ENCODE results near the gene C19orf25.

The C19orf25 gene

DNA sequence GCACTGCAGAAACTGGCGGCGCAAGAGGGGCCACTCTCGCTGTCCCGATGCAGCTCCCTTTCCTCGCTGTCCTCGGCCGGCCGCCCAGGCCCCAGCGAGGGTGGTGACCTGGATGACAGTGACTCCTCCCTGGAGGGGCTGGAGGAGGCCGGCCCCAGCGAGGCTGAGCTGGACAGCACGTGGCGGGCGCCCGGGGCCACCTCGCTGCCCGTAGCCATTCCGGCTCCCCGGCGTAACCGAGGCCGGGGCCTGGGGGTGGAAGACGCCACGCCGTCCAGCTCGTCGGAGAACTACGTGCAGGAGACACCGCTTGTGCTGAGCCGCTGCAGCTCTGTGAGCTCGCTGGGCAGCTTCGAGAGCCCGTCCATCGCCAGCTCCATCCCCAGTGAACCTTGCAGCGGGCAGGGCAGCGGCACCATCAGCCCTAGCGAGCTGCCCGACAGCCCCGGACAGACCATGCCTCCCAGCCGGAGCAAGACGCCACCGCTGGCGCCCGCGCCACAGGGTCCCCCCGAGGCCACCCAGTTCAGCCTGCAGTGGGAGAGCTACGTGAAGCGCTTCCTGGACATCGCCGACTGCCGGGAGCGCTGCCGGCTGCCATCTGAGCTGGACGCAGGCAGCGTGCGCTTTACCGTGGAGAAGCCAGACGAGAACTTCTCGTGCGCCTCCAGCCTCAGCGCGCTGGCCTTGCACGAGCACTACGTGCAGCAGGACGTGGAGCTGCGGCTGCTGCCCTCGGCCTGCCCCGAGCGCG, 12.4 kb downstream of the C19orf25 start:
- no peak for DNase-seq (ENCODE audit: low read depth, low spot score)

DNA sequence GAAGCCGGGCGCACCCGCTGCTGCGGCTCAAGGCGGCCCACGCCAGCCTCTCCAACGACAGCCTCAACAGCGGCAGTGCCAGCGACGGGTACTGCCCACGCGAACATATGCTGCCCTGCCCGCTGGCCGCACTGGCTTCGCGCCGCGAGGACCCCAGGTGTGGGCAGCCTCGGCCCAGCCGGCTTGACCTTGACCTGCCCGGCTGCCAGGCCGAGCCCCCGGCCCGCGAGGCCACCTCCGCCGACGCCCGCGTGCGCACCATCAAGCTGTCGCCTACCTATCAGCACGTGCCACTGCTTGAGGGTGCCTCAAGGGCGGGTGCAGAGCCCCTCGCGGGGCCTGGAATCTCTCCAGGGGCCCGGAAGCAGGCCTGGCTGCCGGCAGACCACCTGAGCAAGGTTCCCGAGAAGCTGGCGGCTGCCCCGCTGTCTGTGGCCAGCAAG, 13.0 kb downstream of the C19orf25 start:
- no peak for DNase-seq (ENCODE audit: low read depth, low spot score)

DNA sequence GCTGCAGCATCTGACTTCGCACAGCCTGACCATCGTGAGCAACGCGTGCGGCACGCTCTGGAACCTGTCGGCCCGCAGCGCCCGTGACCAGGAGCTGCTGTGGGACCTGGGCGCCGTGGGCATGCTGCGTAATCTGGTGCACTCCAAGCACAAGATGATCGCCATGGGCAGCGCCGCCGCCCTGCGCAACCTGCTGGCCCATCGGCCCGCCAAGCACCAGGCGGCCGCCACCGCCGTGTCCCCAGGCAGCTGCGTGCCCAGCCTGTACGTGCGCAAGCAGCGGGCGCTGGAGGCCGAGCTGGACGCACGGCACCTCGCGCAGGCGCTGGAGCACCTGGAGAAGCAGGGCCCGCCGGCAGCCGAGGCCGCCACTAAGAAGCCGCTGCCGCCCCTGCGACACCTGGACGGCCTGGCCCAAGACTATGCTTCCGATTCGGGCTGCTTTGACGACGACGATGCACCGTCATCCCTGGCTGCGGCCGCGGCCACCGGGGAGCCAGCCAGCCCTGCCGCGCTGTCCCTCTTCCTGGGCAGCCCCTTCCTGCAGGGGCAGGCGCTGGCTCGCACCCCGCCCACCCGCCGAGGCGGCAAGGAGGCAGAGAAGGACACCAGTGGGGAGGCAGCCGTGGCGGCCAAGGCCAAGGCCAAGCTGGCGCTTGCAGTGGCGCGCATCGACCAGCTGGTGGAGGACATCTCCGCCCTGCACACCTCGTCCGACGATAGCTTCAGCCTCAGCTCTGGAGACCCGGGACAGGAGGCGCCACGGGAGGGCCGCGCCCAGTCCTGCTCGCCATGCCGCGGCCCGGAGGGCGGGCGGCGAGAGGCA, 13.6 kb downstream of the C19orf25 start:
- DNase-seq (ENCODE audit: low read depth, low spot score) = no peak

DNA sequence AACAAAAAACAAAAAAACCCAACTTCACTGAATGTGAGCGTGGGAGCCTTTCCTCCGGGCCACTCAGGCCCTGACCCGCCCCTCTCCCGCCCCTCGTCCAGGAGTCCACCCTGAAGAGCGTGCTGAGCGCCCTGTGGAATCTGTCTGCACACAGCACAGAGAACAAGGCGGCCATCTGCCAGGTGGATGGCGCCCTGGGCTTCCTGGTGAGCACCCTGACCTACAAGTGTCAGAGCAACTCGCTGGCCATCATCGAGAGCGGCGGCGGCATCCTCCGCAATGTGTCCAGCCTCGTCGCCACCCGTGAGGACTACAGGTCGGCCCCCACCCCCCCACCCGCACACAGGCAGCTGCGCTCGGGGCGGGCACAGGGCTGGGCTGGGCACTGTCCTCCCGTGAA, 17.2 kb downstream of the C19orf25 start:
- no peak for DNase-seq (ENCODE audit: low read depth, low spot score)

DNA sequence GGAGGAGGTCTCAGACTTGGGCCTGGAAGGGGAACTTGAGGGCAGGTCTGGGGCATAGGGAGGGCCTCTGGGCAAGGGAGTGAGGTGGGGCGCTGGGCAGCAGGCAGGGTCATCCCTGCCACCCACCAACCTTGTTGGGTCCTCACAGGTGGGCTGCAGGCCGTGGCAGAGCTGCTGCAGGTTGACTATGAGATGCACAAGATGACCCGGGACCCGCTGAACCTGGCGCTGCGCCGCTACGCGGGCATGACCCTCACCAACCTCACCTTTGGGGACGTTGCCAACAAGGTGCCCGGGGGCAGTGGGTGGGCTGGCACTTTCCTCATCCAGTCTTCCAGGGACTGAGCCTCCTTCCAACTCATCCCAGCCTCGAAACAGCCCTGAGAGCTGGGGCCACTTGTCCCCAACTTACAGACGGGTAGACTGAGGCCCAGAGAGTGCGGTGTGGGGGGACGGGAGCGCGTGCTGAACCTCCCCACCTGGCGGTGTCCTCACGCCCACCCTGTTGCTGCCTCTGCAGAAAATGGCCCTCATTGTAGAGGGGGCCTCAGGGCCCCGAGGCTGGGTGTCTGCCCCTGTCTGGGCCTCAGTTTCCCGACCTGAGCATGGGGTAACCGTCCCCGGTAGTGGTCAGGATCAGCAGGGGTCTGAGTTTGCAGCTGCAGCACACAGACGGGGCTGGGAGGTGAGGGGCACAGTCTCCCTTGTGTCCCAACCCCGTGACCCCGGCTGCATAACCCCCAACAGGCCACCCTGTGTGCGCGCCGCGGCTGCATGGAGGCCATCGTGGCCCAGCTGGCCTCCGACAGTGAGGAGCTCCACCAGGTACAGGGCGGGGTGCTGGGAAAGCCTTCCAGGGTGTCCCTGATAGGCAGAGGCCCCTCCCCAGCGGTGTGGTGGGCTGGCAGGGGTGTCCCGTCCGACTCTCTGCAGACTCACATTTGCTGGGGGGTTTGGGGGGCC, 18.7 kb downstream of the C19orf25 start:
- no peak for DNase-seq (ENCODE audit: low read depth, low spot score)

DNA sequence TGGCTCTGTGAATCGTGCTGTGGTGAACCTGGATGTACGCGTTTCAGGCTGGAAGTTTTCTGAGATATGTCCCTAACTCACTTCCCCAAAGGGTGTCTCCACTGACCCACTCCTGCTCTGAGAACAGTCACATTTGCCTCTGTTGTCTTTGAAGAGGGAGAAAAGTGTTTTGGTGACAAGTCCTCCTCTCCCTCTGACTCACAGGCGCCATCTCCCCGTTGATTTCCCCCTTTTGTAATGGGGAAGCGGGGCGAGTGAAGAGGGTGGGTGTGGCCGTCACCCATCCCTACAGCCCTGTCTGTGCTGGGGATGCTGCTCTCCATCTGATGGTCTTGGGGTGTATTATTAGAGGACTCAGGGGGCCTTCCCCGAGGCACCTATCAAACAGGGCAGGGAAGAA, 19.5 kb downstream of the C19orf25 start:
- no peak for DNase-seq (ENCODE audit: low read depth, low spot score)

DNA sequence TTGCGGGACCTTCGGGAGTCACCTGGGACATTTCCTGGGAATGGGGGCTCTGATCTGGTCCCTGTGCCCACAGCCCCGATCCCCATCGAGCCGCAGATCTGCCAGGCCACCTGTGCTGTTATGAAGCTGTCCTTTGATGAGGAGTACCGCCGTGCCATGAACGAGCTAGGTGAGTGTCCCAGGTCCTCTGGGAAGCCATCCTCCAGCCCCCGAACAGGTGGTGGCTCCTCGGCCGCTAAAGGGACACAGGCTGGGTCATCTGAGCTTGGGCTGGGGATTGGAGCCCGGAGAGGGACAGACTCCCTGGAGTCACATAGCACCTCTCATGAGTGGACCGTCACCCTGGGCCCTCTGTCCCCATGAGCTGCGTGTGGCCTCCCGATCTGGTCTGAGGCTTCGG, 21.1 kb downstream of the C19orf25 start:
- DNase-seq (ENCODE audit: low read depth, low spot score) = no peak

DNA sequence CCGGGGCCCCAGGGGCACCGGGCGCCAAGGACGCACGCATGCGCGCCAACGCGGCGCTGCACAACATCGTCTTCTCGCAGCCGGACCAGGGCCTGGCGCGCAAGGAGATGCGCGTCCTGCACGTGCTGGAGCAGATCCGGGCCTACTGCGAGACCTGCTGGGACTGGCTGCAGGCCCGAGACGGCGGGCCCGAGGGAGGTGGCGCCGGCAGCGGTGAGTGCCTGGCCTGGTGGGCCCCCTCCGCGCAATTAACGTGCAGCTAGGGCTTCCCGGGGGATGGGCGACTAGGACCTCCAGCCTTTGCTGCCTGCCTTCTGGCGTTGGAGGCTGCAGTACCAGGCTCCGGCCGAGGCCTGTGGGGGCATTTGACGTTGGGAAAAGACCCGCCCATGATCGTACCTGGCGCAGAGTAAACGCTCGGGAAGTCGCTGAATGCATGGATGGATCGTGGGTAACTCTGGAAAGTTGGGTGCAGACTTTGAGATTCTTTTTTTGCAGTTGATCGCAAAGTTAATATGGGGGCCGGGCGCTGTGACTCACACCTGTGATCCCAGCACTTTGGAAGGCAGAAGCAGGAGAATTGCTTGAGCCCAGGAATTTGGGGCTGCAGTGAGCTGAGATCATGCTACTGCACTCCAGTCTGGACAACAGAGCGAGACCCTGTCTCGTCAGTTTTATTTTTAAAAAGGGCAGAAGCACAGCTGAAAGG, 21.8 kb downstream of the C19orf25 start:
- DNase-seq (ENCODE audit: low read depth, low spot score) = no peak

DNA sequence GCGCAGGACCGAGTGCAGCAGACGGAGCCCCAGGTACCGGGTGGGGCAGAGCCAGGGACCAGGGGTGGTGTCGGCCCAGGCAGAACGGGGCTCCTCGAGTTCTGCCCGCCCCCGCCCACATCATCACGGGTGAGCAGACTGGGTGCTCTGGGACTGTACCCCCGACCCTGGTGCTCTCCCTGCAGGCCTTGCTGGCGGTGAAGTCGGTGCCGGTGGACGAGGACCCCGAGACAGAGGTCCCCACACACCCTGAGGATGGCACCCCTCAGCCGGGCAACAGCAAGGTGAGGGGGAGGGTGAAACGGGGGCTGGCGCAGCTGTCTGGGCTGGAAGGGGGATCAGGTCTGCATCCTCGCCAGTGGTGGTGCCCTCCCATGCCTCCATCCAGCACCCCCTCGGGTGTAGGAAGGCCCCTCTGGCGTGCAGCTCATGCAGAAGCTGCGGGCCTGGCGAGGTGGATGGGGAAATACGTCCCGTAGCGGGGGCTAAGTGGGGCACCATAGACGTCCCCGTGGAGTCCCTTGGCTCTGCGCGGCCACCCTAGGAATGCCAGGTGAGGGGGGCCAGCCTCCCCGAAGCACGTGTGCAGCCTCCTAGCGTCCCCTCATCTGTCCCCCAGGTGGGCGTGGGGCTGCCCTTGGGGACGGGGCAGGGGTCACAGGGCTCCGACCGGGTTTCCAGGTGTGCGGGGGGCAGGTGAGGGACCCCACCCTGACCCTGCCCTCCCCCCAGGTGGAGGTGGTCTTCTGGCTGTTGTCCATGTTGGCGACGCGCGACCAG, 22.7 kb downstream of the C19orf25 start:
- no peak for DNase-seq (ENCODE audit: low read depth, low spot score)

DNA sequence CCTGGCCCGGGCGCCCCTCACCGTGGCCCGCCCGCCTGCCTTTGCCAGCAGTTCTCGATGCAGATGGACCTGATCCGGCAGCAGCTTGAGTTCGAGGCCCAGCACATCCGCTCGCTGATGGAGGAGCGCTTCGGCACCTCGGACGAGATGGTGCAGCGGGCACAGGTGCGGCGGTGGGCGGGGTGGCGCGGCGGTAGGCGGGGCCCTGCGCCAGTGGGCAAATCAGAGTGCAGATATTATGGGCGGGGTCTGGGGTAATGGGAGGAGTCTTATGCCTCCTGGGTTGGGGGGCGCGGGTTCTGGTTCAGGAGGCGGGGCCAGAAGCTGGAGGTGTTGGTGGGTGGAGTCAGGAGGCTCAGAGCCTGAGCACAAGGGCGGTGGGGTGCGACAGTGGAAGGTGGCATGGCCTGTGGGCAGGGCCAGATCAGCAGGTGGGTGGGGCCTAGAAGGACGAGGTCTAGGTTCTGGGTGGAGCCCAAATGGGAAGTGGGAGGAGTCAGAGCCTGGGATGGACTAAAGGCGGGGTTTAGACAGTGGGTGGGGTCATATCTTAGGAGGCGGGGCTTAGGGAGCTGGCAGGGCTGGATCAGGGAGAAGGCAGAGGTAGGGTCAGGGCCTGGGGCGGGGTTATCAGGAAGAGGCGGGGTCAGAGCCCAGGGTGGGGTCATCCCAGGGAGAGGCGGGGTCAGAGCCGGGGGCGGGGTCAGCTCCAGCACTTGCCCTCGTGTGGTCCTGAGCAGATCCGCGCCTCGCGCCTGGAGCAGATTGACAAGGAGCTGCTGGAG, 23.5 kb downstream of the C19orf25 start:
- no peak for DNase-seq (ENCODE audit: low read depth, low spot score)

DNA sequence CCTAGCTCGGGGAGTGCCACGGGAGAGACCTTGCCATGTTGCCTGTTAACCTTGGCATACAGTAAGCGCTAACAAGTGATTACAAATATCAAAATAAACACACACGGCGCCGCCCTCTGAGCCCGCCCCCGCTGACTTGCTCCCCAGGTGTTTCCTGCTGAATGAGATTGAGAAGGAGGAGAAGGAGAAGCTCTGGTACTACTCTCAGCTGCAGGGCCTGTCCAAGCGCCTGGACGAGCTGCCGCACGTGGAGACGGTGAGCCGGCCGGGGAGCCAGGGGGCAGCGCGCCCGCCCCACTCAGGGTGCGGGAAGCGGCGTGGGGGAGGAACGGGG, 24.0 kb downstream of the C19orf25 start:
- no peak for DNase-seq (ENCODE audit: low read depth, low spot score)

DNA sequence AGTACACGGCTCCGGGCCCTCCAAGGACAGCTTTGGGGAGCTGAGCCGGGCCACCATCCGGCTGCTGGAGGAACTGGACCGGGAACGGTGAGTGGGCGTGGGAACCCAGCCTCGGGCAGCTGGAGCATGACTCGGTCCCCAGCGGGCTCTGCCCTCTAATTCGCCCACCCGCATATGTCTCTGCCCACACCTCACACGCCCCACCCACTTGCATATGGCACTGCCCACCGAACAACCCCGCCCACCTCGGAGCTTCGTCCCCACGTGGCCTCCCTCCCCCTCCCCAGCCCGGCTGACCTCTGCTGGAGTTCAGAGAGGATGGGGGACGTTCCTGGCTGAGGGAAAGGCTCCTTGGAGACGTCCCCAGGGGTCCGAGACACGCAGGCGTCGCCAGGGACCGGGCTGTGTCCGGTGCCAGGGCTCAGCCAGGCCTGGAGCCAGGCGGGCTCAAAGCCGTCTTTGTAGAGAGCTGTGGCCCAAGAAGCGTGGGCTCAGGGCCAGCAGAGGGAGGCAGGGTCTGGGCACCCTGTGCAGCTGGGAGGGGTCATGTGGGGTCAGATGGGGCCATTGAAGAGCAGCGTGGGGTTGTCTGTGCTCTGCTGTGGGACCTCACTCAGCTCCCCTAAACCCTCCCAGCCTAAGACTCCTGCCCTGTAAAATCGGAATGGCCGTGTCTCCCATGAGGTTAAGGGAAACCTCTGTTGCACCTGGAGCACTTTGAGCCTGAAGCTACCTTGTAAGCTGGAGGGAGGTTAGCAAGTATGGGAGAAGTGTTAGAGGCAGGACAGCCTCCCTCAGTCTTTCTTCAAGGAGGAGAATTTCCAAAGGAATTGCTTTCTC, 25.3 kb downstream of the C19orf25 start:
- no peak for DNase-seq (ENCODE audit: low read depth, low spot score)

DNA sequence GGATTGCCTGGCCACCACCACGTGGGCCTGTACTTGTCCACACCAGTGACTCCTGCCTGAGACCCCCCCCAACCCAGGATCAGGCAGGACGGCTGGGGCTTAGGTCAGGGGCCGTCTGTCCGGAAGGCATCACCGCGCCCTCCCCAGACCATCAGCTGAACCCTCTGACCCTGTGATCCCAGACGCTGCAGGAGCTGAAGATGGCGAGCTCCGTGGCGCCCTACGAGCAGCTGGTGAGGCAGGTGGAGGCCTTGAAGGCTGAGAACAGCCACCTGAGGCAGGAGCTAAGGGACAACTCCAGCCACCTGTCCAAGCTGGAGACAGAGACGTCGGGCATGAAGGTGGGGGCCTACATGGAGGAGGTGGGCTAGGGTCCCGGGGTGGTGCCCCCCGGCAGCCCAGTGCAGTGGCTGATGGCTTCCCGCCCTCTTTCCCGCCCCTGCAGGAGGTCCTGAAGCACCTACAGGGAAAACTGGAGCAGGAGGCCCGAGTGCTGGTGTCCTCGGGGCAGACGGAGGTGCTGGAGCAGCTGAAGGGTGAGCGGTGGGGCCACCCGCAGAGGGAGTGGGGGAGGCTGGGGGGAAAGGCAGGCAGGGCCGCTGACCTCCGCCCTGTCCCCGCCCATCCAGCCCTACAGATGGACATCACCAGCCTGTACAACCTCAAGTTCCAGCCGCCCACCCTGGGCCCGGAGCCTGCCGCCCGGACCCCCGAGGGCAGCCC, 26.1 kb downstream of the C19orf25 start:
- DNase-seq (ENCODE audit: low read depth, low spot score) = no peak

DNA sequence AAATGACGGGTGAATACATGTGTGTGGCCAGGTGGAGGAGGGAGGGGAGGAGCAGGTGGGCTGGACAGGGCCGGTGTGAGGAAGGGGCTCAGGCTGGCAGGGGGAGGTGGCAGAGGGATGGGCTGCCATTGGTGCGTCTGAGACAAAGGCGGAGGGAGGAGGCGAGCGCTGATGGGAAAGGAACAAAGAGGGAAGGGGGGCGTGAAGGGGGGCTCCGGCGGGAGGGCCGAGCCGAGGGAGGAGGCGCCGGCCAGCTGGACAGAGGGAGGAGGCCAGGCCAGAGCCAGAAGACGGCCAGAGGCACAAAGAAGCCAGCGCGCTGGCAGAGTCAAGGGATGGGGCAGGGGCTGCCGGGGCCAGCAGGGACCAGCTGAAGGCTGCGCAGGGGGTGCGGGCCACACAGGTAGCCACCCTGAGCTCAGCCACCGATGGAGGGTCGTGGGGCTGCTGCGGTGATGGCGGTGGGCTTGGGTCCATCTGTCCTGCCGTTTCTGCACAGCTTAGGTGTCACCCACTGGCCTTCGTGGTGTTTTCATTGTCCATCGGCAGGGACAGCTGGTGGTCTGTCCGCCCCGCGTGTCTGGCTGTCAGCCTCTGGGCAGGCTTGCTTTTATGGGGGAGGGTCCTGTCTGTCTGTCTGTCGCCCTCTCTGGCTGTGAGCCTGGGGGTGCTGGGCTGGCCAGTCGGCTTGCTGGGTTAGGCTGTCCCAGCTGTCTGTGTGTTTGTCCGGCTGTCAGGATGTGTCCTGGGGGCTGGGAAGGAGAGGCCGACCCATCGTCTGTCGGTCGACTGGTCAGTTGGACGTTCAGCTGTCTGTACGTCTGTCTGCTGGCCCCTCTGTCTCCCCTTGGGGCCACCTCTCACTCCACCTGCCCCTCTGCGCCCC, 26.9 kb downstream of the C19orf25 start:
- no peak for DNase-seq (ENCODE audit: low read depth, low spot score)

DNA sequence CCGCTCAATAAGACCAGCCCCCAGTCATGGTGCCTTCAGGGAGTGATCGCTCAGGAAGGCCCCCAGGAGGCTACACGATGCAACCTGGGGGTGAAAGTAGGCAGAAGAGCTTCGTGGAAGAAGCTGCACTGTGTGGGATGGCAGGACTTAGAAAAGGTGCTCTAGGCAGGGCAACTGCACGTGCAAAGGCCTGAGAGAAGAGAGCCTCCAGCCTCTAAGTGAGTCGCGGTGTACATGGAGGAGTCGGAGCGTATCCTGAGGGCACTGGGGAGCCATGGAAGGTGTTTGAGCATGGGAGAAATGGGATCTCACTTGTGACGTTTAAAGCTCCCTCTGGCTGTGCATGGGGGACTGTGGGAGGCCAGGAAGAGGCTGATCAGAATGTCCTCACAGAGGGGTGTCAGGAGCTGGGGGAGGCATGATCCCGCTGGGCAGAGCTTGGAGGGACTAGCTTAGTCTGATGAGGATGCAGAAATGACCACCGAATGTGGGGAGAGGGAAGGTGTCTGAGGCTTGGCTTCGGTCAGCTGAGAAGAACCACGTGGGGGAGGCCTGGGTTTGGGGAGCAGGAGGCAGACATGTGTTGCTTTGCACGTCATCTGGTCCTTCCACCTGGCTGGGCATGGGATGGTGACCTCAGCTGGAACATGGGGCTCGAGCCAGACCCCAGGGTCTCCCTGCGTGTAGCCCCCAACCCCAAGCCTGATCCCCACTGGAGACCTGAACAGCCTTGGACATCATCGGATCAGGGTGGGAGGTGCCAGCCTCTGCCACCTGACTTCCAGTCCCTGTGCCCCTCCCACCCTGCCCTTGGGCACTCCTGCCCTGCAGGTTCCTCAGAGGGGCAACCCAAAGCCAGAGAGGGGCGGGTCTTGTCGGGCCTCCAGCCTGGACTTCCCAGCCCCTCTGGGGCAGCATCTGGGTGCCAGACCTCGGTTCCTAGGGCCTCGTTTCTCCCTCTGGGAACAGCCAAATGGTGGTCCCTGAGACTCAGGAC, 28.0 kb downstream of the C19orf25 start:
- DNase-seq (ENCODE audit: low read depth, low spot score) = no peak
